Measurements from ENCODE around the gene ANKRD55.

DNA sequence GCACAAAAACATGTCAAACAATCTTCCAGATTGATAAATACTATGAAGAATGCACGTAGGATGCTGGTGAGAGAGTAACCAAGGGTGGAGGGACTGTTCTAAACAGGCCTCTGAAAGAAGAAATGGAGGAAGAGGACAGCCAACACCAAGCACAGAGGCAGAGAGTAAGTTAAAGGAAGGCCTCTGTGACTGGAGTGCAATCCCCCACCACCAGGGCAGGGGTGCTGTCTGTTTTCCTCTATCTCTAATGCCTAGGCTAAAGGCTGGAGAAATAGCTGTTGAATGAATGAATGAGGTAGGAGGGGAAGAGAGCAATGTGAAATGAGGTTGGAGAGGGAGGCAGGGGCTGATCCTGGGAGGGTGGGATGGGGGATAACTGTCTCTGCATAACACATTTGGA, 88.9 kb downstream of the ANKRD55 start:
- TF ChIP-seq POLR2A (IDR thresholded peaks at IDR 0.05): no peak
- TF ChIP-seq, protein P1, sequence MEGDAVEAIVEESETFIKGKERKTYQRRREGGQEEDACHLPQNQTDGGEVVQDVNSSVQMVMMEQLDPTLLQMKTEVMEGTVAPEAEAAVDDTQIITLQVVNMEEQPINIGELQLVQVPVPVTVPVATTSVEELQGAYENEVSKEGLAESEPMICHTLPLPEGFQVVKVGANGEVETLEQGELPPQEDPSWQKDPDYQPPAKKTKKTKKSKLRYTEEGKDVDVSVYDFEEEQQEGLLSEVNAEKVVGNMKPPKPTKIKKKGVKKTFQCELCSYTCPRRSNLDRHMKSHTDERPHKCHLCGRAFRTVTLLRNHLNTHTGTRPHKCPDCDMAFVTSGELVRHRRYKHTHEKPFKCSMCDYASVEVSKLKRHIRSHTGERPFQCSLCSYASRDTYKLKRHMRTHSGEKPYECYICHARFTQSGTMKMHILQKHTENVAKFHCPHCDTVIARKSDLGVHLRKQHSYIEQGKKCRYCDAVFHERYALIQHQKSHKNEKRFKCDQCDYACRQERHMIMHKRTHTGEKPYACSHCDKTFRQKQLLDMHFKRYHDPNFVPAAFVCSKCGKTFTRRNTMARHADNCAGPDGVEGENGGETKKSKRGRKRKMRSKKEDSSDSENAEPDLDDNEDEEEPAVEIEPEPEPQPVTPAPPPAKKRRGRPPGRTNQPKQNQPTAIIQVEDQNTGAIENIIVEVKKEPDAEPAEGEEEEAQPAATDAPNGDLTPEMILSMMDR (IDR thresholded peaks at IDR 0.05): no peak
- TF ChIP-seq POLR2AphosphoS5 (IDR thresholded peaks at IDR 0.05): no peak

All from transverse colon (tissue), 4 donors.